NCI-H1694 (cell line): ENCODE measurements around the gene TRUB1.
"Not testable (repeated sequence)": the region's sequence is repeated elsewhere in the genome, so short reads cannot be mapped to it uniquely, and the experiment has no call there.

Source experiments
- DNase-seq: peaks from one replicate; lab custom pipeline; 2025; lab: John Stamatoyannopoulos, UW

Gene TRUB1

GRCh38 chr10:114937962-114938855, at the start of gene TRUB1:
TSS of gene TRUB1 (plus strand) at chr10:114938195. CDS start at chr10:114938254, 59 bp downstream.
- DNase-seq = peak; percentile 67

- DNase-seq = no peak
Measured at GRCh38 chr10:114893251-114893650, 44.7 kb upstream of the TRUB1 start.

- no peak for DNase-seq
Measured at GRCh38 chr10:114894911-114895310, 43.1 kb upstream of the TRUB1 start.

DNA sequence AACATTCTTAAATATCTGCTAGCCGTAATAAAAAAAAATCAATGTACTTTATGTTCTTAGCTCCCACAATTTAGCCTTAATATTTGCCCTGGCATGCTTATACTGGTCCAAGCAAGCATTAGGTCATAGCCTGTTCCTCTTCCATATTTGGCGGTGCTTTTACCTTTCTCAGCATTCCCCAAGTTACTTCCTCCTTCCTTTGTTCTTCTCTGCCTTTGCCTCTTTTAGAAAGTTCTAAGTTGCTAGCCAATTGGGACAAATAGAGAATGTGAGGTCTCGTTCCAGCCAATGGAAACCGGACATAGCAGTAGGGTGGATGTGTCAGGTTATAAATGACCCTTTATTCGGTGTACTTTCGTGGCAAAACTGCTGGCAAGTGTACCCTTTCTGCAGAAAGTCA, 41.0 kb upstream of the TRUB1 start:
- not testable (repeated sequence) for DNase-seq

DNA sequence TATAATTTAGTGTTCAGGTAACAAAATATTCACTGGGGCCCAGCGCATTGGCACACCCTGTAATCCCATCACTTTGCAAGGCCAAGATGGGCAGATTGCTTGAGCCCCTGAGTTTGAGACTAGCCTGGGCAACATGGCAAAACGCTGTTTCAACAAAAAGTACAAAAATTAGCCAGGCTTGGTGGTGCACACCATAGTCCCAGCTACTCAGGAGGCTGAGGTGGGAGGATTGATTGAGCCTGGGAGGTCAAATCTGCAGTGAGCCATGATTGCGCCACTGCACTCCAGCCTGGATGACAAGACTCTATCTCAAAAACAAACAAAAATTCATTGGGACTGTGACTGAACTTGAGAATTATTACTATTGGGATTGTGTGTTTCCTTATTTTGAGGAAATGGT, 40.4 kb upstream of the TRUB1 start:
- DNase-seq = no peak

DNA sequence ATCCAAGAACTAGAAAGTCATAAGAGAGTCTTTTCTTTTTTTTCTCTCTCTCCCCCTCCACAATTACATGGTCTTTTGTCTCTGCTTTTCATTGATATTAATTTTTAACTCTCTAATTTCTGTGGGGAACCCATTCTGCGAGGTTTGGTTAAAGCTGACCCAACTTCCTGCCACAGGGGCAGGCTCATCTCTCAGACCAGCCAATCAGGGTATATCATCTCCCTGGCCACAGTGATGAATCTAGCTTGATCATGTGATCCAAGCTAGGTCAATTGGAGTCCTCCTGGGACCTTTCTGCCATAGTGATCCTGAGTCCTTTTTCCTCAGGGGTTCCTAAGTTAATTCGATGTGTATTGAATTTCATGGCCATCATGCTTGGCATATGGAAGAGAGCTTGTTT, 38.0 kb upstream of the TRUB1 start:
- no peak for DNase-seq

GRCh38 chr10:114900658-114901057, 37.3 kb upstream of the TRUB1 start:
- DNase-seq = no peak

DNA sequence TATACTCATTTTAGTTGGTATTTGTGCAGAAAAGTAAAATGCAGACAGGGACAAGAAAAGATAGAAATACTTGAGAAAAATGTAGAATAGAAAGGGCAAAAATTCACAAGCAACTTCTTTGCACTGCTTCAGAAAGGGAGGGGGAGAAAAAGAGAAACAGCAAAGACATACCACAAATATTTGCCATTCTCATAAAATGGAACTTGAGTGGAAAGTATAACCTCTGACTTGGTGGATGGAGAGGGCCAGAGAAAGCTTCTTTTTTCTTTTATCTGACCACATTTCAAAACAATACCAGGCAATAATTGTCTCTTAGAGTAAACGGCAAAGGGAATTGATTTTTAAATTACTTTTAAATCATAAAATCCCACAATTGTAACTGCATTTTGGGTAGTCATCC, 35.8 kb upstream of the TRUB1 start:
- no peak for DNase-seq

GRCh38 chr10:114905450-114905849, 32.5 kb upstream of the TRUB1 start:
- DNase-seq = no peak

GRCh38 chr10:114906981-114907380, 31.0 kb upstream of the TRUB1 start:
- DNase-seq = no peak

- DNase-seq = no peak
Measured at GRCh38 chr10:114908896-114909295, 29.1 kb upstream of the TRUB1 start.

DNA sequence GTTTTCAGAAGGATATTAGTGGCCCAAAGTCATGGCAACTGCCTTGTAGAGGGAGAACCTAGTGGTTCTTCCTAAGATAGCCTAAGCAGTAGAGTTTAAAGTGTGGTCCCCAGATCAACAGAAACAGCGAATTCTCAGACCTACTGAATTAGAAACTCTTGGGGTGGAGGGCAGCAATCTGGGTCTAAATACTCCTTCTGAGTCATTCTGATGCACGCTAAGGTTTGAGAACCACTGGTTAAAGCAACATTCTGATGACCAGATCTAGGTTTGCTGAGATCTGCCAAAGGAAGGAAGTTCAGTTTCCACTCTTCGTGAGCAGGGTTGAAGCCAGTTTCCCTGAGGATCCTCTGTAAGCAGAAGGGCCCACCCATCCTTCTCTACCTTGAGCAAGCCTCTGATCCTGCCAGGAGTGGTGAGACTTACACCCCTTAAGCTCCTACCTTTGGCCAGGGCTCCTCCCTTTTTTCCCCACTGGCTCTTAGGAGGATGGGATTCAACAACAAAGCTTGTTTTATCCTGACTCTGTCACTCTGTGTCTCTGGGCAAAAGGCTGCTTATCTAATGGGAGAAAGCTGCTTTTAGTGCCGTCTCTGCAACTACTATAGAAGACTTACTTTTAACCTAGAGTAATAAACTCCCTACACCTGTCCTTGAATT, 26.8 kb upstream of the TRUB1 start:
- DNase-seq = no peak

- DNase-seq = no peak
Measured at GRCh38 chr10:114911801-114912469, 26.1 kb upstream of the TRUB1 start.

- DNase-seq = no peak
Measured at GRCh38 chr10:114912470-114912859, 25.5 kb upstream of the TRUB1 start.

DNA sequence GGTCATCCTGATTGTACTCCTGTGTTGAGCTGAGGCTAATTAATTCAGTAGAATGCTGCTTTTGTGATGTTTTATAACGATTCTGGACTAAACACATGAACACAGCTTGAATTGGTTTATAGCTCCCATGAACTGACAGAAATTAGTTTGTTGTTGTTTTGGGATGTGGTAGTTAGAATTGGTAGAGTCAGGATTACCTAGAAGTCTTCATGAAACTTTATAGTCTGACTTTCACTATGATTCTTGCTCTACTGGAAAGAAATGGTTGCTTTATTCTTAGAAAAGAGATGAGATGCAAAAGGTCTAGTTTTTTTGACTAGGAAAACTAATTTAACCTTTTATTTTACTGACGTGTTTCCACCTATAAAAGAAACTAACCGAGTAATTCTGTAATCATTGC, 23.4 kb upstream of the TRUB1 start:
- DNase-seq = no peak

DNA sequence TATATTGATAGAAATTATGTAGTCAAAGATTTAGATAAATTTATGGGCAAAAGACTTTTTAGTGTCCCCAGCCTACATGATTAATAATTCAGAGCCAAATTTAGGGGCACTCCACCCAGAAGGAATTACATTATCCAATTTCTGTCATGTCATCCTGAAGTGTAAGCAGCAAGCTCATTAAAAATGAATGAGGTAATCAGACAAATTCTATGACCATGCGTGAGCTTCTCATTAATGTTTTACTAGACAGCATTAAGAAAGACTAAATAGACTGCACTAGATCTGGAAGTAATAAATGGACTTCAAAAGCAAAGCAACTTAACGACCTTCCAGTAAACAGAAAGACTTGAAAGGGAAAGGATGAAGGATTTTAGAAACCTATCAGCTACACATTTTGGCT, 22.7 kb upstream of the TRUB1 start:
- DNase-seq = no peak

DNA sequence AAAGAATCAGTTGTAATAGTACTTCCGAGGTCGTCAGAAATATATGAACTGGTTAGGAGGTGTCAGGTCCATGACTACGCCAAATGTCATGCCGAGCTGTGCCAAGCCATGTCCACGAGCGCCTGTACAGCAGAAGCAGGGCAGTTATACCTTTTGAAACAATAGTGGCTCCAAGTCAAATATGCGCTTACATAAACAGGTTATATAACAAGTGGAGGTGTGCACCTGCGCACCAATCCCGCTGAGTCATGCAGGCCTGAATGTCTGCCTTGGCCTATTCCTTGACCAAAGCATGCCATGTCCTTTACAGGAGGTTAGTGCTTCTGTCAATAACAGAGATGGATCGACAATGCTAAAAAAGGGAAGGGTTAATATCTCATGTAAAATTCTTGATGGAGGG, 21.3 kb upstream of the TRUB1 start:
- no peak for DNase-seq

GRCh38 chr10:114917459-114917858, 20.5 kb upstream of the TRUB1 start:
- no peak for DNase-seq

GRCh38 chr10:114917927-114918672, 19.9 kb upstream of the TRUB1 start:
- DNase-seq = no peak

GRCh38 chr10:114920459-114920858, 17.5 kb upstream of the TRUB1 start:
- DNase-seq = no peak

DNA sequence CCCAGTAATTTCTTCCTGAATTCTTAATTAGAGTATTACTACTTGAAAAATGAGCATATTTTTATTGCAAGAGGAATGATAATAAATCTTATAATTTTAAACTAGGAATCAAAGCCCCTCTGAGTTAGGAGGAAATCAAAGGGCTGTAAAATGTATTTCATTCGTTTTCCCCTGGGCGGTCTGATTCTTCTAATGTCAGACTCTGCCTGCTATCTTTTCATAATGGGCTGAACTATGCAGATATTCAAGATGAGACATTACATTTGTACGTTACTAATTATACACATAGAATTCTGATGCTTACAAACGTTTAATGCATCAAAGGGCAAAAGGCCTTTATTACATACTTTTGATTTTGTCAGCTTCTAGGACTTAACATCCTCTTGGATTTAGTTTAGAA, 16.0 kb upstream of the TRUB1 start:
- DNase-seq = no peak

- no peak for DNase-seq
Measured at GRCh38 chr10:114923551-114923950, 14.4 kb upstream of the TRUB1 start.
